GM19240 (cell line): ENCODE results near the gene SHC2.

Experiments
- DNase-seq: peaks from one replicate; pipeline ENCODE4 v3.0.0; 2011; ENCODE audit warnings: low spot score; ENCODE audit not compliant: insufficient read length

SHC2 gene

GRCh38 chr19:374183-374885 is 86.5 kb downstream of the SHC2 start:
- no peak for DNase-seq

DNA sequence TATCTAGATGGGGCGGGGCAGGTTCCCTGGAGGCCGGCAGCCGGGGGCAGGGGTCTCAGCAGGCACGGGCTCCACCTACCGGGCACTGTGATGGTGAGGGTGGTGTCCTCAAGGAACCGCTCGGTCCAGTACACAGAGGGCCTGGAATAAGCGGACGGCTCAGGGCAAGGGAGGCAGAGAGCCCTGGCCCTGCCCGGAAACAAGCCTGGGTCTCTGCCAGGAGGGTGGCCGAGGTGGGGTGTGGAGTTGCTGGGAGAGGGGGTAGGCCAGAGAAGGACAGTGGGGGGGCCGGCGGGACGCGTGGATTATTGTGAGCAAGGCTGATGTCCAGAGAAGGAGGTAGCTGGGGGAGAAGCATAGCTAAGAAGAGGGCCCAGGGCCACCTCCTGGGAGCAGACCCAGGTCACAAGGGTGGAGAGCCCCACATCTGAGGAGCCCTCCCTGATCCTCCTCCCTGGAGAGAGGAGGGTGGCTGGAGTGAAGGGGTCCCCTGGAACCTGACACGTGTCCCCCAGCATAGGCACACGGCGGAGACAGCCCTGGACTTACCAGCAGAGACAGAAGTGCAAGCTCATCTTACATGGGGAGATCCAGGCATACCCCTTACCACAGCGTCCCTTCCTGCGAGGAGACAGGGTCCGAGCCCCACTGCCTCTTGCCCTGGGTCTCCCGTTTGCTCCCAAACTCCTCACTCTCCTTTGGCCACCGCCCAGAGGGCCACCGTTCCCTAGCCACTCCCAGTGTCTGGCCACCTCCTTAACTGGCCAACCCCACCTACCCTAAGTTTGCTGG is 87.2 kb downstream of the SHC2 start:
- no peak for DNase-seq

DNA sequence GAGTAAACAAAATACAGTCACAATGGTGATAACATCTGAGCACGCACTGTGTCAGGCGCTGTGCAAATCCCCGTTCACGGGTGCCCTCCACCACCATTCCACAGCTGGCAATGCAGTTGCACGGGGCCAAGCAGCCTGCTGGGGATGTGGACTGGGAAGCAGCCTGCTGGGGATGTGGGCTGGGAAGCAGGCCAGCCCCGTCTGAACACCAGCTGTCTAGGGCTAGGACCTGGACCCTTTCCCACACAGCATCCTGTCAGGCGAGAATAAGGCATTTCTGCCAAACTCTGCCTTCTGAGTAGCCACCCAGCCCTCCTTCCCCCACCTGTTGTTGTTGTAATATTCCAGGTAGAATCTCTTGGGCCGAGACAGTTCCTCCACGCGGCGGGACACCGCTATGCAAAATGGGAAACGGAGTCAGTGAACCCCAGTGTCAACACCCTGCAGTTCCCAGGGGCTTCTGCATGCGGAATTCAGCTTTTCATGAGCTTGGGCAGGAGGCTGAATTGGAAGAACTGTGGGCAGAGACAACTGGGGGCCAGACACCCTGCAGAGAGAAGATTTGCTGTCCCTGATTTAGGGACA is 88.4 kb downstream of the SHC2 start:
- no peak for DNase-seq

GRCh38 chr19:371501-372168 is 89.2 kb downstream of the SHC2 start:
- no peak for DNase-seq

GRCh38 chr19:370641-371330 is 90.0 kb downstream of the SHC2 start:
- no peak for DNase-seq

- DNase-seq, result no peak
Observed at GRCh38 chr19:369876-370275, 91.0 kb downstream of the SHC2 start.

DNA sequence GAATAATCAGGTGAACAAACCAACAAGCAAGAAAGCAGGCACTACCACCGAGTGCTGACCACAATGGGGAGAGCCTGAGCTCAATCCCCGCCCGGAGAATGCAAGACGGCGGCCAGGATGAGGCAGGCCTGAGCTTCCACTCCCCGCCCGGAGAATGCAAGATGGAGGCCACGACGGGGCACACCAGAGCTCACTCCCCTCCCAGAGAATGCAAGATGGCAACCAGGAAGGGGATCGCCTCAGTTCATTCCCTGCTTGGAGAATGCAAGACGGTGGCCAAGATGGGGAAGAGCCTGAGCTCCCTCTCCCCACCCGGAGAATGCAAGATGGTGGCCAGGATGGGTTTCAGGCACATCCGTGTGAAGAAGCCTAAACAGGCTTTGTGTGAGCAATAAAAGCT is 91.6 kb downstream of the SHC2 start:
- DNase-seq, result no peak

- DNase-seq, result no peak
Observed at GRCh38 chr19:368630-369024, 92.2 kb downstream of the SHC2 start.

- no peak for DNase-seq
Observed at GRCh38 chr19:367963-368629, 92.7 kb downstream of the SHC2 start.

GRCh38 chr19:367561-367960 is 93.3 kb downstream of the SHC2 start:
- no peak for DNase-seq

GRCh38 chr19:366951-367350 is 93.9 kb downstream of the SHC2 start:
- no peak for DNase-seq
